ENCODE data around the gene LIPG.
"Not testable (repeated sequence)": the region's sequence is repeated elsewhere in the genome, so short reads cannot be mapped to it uniquely, and the experiment has no call there.

Gene LIPG

DNA sequence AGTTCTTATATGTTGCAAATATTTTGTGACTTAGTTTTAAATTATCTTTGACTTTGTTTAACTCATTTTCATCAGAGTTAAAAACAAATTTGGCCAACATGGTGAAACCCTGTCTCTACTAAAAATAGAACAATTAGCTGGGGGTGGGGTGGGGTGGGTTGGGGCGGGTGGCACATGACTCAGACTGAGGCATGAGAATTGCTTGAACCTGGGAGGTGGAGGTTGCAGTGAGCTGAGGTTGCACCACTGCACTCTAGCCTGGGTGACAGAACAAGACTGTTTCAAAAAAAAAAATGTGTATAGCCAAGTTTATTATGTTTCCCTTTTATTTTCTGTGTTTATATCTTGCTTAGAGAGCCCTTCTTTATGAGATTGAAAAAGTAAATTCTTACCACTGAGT is 14.2 kb upstream of the LIPG start:
- DNase-seq = no peak

DNA sequence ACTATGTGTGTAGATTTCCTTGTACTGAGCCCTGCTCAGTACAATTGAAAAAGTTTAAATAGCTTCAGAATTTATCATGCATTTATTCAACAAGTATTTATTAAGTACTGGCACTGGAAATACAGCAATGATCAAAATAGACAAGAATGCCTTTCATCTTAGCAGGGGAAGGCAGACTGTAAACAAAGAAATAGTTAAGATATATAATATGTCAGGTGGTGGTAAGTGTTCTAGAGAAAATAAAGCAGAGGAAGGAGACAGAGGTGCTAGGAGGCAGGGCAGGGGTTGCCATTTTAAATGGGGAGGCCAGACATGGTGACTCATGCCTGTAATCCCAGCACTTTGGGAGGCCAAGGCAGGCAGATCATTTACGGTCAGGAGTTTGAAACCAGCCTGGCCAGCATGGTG is 13.6 kb upstream of the LIPG start:
- no peak for DNase-seq

DNA sequence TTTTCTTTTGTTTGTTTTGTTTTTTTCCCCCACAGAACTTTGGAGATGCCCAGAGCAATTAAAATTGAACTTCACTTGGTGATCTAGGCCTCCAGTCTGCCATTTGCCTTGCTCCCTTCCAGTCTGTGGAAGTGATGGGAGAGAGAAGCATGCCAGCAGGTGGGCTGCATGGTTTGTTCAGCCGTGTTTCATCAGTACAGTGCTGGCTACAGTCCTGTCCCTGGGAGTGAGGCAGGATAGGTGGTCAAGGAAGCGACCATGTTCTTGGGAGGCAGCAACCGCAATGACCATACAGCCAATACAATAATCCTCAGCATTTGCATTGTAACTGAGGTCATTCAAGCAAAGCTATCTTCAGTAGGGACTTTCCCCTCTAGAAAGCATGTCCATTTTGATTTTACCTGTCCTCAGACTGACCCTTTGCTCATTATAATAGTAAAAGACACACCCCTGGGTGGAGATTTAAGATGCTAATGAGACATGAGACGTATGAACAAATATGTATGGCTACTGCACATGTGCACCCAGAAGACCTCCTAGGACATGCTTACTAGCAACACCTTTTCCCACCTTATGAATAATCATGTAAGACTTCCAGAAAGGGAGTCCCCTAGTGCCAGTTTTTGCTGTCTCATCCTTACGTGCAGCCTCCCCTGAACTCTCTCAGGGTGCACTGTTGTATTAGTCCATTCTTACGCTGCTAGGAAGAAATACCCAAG is 11.1 kb upstream of the LIPG start:
- no peak for DNase-seq

DNA sequence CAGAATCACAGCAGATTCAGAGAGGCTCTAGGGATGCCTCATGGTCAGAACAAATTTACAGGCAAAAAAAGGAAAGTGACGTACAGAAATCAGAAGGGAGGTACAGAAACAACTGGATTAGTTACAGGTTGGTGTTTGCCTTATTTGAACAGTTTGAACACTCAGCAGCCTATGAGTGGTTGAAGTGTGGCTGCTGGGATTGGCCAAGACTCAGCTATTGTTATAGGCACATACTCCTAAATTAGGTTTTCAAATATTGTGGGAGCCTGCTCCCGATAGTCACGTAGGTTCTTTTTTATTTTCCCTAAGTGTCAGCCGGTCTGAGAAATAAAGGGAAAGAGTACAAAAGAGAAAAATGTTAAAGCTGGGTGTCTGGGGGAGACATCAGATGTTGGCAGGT is 8.9 kb upstream of the LIPG start:
- no peak for DNase-seq

DNA sequence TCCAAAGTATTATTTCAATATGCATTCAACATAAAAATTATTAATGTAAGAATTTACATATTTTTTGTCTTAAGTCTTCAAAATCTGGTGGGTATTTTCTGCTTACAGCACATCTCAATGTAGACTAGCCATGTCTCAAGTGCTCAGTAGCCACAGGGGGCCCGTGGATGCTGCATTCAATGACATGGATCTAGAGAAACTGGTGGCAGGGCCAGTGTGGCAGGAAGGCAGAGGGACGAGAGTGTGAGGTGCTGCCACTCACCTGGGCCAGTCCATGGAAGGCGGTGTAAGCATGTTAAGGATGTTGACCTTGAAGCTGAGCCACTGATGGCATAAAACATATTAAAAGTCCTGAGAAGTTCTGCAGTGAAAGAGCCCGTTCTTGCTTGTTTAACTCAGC is 6.2 kb upstream of the LIPG start:
- DNase-seq = no peak

DNA sequence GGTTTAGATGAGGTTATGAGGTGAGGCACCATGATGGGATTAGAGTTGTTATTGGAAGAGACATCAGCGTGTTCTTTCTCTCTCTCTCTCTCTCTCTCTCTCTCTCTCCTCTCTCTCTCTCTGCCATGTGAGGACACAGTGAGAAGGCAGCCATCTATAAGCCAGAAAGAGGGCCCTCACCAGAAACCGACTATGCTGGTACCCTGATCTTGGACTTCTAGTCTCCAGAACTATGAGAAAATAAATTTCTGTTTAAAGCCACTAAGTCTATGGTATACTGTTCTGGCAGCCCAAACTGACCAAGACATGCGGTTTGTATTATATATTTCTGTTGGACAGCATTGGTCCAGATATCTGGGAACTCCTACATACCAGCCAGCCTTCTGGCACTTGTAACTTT is 3.5 kb upstream of the LIPG start:
- DNase-seq = no peak

DNA sequence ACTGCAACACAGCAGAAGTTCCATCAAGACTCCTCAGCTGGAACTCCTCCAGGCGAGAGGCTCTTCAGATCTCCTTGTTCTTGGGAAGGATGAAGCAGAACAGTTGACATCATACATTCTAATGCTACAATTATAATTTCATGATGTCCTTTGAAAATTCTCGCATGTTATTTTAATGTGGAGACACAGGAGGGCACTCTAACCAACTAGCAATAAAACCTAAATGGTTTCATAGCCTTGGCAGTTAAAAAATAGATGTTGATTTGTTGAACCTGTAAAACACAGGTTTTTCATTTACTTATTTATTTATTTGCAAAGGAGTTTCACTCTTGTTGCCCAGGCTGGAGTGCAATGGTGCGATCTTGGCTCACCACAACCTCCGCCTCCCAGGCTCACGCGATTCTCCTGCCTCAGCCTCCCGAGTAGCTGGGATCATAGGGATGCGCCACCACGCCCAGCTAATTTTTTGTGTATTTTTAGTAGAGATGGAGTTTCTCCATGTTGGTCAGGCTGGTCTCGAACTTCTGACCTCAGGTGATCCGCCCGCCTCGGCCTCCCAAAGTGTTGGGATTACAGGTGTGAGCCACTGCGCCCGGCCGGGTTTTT is 2.4 kb upstream of the LIPG start:
- peak; percentile 32 to 47 for DNase-seq

DNA sequence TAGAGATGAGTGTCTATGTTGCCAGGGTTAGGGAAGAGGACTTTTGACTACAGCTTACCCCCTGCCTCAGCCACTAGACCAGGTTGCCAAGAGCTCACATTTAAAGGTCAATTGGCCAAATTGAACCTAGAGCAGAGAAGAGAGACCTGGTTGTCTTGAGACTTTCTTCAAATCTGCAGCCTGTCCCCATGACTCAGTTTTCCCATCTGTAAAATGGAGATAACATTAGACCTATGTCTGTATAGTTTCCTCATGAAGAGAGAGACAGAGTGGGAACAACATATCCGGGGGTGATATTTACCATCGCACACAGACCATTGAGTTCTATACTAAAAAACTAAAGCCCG is 1.6 kb upstream of the LIPG start:
- no peak for DNase-seq

DNA sequence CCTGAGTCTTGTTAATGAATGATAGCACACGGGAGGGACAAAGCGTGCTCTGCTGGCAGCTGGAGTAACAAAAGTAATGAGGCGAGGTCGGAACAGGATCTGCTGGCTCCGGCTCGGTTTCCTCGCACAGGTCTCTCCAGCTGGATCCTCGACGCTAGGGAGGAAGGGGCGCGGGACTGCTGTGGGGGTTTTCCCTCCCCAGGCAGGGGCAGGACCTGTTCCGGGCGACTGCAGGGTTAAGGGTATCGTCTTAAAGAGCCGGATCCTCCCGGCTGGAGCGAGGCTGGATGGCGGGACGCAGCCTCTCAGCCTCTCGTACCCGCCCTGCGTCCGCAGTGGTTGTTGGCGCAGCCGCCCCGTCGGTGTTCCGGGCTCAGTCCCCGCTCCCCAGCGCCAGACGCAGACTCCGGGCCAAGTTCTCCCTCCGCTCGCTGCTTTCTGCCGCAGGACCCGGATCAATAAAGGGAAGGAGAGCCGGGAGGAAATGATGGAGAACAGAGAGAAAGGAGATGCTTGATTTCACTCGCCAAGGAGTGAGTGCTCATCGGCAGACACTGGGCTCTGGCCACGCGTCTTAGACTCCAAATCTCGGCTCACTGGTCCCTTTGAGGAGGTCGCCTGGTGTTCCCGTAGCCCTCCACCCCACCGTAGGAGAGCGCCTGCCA is 1.1 kb upstream of the LIPG start:
- DNase-seq = no peak

DNA sequence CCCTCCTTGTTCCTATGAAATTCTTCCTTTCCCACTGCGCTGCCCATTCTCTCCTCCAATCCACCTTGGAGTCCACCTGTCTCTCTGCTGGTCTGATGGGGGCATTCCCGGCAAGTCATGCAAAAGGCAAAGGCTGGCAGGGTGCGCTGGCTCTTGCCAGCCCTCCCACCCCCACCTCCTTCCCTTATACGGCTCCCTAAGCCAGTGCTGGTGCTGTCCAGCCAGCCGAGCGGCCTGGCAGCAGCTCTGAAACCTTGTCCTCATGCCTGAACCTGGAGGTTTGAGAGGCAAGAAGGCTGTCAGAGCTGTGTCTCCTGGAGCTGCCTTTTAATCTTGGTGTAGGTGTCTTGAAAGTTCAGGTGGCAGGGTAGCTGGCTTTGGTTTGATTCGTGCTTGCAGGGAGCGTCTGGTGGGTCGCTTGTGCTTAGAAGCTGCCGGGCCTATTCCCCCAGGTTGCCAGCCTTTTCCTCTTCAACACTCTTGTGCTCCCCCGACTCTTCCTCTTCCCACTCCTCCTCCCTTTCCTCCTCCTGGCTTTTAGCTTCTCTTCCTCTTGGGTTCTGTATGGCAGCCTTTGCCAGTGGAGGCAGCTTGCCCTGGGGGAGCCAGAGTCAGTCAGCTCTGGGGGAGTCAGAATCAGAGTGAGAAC is 748 bp downstream of the LIPG start:
- no peak for DNase-seq

DNA sequence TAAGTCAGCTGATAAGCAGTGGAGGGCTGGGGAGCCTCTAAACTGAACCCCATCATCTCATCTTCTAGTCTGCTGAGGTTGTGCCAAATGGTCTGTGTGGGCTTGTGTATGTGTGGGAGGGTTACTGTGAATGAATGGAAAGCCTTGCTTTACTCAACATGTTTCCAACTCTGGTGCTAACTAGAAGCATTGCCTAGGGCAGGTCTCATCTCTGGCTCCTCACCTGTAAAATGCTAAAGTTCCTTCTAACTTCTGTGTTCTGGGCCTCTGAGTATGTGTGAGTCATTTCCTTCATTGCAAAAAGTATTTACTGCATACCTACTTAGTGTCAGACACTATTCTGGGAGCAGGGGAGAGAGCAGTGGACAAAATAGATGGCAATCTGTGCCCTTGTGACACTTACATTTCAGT is 1.3 kb downstream of the LIPG start:
- no peak for DNase-seq

DNA sequence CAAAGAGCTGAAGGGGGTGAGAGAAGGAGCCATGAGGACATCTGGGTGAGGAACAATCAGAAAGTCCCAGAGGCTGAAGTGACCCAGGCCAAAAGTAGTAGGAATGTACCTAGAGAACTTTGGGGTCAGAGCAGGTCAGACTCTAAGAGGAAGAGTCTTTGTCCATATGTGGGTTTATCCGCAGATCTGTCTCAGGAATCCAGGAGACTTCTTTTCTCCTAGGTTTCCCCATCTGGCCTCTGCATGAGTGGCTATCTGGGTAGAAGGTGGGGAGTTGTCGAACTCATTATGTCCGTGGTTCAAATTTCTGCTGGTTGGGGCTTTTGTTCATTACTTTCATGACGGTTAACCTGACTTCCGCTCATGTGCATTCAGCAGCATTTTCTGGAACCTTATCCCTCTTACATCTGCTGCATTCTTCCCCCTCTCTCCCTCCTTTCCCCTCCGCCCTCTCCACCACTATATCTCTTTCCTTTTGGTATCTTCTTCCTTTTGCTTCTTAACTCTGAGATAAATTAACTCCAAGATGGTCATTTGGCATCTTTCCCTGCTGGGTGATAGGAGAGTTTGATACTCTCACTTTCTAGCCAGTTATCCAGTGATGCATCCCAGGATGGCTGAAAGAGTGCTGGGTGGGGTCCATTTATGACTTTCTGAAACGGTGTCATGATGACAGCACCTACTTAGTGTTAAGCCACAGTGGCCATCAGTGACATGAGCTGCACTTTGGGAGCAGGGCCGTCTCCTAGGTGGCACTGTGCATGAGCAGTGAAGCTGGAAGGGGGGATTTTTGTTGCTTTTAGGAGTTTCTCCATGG is 2.1 kb downstream of the LIPG start:
- no peak for DNase-seq

DNA sequence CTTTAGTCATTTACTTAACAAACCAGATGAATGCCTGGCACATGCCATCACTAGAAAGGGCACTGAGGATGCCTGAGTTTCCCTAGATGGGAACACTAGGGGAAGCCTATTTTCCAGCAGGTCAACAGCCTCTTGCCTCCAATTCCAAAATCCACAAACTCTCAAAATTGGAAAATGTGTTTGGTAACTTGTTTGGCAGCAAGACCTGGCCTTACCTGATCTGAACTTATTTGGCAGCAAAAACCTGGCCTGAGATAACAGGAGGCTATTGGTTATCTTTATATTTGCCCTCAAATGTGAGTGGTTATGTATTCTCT is 2.6 kb downstream of the LIPG start:
- no peak for DNase-seq

DNA sequence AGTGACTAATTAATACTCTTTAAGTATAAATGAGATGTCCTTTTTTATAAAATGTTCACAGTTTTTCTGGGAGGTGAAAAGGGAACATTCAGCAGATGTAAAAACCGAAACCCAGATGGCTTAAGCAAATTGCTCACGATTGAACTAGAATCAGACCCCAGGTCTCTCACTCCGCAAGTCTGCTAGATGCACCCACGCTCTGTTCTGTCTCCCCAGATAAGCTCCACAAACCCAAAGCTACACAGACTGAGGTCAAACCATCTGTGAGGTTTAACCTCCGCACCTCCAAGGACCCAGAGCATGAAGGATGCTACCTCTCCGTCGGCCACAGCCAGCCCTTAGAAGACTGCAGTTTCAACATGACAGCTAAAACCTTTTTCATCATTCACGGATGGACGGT is 3.2 kb downstream of the LIPG start:
- no peak for DNase-seq

DNA sequence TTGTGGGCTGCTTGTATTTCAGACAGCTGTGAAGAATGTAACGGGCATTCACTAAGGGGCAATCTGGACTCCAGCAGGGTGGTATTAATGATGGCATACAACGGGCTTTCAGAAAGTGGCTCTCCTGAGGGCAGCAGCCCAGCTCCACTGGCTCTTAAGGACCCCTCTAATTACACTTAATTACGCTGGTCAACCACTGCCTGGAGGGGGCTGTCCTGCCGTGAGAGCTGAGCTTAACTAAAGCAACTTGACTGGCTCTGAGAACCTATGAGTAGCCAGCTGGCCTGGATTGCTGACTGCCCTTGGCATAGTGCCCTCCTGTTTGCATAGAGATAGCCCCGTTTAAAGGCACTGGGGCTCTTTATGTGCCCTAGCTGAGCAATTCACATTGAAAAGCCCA is 3.8 kb downstream of the LIPG start:
- DNase-seq = no peak

DNA sequence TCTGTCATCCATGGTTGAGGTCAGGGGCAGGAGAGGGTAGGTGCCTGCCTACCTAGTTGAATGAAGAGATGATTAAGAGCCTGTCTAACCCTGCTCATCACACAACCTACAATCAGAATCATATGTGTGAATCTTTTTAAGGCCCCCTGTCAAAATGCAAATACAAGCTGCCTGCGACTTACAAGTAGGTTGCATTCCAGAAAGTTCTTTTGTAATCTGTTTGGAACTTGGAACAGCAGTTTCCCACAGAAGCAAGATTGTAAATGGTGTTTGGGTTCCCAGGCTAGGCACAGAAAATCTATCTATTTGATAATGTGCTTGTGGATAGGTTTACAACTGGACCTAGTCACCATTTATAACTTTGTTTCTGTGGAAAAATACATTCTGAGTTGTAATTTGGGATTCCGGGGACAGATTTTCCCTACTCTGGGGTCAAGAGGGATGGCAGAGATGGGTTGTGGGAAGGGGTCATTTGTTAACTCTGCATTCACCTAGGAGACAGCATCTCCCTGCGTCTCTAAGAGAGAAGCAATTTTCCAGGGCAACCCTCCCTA is 4.4 kb downstream of the LIPG start:
- no peak for DNase-seq

DNA sequence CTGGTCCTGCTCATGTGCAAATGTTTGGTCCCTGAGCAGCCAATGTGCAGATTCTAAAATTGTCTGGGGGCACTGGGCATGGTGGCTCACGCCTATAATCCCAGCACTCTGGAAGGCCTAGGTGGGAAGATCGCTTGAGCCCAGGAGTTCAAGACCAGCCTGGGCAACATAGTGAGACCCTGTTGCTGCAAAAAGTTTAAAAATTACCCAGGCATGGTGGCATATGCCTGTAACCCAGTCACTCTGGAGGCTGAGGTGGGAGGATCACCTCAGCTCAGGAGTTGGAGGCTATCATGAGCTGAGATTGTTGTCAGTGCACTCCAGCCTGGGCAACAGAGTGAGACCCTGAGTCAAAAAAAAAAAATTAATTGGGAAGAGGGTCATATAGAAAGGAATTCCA is 5.1 kb downstream of the LIPG start:
- no peak for DNase-seq

DNA sequence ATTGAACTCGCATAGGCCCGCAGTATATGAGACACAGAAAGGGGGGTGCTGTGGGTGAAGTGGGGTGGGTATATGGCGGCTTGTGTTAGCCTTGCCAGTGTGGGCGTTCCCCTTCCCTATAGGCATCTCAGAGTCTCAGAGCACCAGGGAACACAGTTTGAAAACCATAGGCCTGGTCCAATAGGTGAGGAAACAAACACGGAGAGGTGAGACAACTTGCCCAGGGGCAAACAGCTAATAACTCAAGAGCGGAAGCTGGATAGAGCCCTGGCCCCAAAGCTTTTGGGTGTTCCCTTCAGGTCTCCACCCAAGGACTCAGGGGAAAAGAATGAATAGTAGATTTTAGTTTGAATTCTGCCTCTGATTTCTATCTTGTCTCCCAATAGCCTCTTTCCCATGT is 7.9 kb downstream of the LIPG start:
- no peak for DNase-seq

DNA sequence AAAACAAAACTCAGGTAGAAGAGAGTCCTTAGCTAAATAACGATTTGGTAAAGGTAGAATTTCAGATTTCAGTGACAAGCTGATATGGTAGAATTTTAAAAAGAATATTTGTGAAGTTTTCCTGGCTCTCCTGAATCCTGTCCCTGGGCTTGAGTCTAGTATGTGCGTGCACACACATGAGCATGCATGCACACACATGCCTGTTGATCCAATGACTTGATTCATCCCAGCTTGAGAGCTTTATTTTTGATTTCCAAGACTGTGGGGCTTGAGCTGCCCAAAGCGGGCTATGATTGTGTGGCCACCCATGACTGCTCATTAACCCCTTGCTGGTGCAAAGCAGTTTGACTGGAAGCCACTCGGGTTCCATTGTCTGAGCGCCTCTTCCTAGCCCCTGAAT is 9.0 kb downstream of the LIPG start:
- no peak for DNase-seq

DNA sequence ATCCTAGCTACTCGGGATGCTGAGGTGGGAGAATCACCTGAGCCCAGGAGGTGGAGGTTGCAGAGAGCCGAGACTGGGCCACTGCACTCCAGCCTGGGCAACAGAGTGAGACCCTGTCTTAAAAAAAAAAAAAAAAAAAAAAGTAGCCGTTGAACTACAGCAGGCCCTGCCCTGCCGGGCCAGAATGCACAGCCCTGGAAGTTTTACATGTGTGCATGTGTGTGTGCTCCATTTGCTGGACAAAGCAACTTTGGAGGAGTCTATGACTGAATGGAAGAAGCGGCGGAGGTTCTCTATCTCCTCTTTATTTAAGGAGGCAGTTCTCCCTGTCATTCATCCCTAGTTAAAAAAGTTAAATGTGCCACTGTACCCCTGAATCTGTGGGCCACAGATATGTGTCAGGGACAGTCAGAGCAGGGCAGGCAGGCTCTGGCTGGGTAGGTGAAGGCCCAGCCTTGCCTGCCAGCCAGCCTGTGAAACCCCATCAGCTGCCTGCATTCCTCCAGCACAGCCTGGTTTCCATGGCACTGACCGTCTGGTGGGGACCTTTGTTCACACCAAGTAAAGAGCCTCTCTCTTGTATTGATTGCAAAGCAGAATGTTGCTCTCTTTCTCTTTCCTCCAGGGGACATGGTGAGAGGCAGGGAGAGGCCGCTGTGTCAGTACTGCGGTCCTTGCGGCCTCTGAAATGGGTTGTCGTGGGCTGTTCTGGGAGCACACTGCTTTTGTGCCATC is 10.9 kb downstream of the LIPG start:
- DNase-seq = no peak

DNA sequence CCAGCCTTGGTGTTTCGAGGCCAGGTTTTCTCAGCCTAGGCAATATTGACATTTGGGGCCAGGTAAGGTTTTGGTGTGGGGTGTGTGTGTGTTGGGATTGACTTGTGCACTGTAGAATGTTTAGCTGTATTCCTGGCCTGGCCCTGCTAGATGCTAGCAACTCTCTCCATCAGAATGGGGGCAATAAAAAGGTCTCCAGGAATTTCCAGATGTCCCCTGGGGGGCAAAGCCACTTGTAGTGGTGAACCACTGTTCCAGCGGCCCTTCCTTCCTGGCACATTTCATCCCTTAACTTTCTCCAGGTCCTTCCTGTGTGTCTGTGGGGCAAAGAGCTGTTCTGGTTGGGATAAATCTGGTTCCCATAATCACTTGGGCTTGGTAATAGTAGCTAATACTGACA is 12.0 kb downstream of the LIPG start:
- DNase-seq = no peak

DNA sequence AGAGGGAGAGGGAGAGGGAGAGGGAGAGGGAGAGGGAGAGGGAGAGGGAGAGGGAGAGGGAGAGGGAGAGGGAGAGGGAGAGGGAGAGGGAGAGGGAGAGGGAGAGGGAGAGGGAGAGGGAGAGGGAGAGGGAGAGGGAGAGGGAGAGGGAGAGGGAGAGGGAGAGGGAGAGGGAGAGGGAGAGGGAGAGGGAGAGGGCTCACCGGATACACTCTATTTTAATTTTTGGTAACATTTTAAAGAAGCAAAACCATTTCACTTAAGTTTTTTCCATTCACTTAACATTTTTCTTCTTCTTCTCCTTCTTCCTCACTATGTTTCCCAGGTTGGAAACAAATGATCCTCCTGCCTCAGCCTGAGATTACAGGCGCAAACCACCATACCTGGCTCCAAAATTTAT is 17.2 kb downstream of the LIPG start:
- DNase-seq = not testable (repeated sequence)
